Keratinocyte (primary cell): ENCODE data around the gene PDZD7. TPM values are rescaled to one million over a fixed set of nuclear protein-coding genes. Genes with fewer than 3 reads are reported as not detected.
A peak's percentile ranks its signal among the peaks of the same experiment; 100 is the strongest.

ENCODE experiments used
- DNase-seq: peaks from one replicate; pipeline ENCODE4 v3.0.0-alpha.2; 2011; ENCODE audit warnings: low read depth, missing footprints, low spot score
- FAIRE-seq: peaks from 2 replicates; lab custom pipeline; 2011; peaks lifted over from hg19 to GRCh38; lab: Jason Lieb, UNC
- H2AFZ ChIP-seq: 2 replicates; pipeline ENCODE4 v1.6.0; 2012; ENCODE audit warnings: low read length, control low read depth, inconsistent platforms; ENCODE audit not compliant: control insufficient read depth
- H3K27ac ChIP-seq: 2 replicates; pipeline ENCODE4 v1.5.1; 2011; ENCODE audit warnings: low read length; ENCODE audit not compliant: control insufficient read depth, insufficient read depth
- H3K27me3 ChIP-seq: 3 replicates; pipeline ENCODE4 v1.6.0; 2011; ENCODE audit warnings: low read length; ENCODE audit not compliant: control insufficient read depth, insufficient read depth; ENCODE audit errors: extremely low read depth
- H3K36me3 ChIP-seq, 2 experiments: 2 replicates in 1 of 2; 3 replicates in 1 of 2; pipeline ENCODE4 v1.5.1; 2011; ENCODE audit warnings: low read length in 2 of 2, mild to moderate bottlenecking in 1 of 2; ENCODE audit not compliant: control insufficient read depth in 2 of 2, insufficient read depth in 2 of 2; ENCODE audit errors: extremely low read depth in 1 of 2
- H3K4me1 ChIP-seq: 3 replicates; pipeline ENCODE4 v1.5.1; 2011; ENCODE audit warnings: low read length; ENCODE audit not compliant: control insufficient read depth, insufficient read depth; ENCODE audit errors: extremely low read depth
- H3K4me2 ChIP-seq: 3 replicates; pipeline ENCODE4 v1.6.0; 2011; ENCODE audit warnings: low read depth, low read length; ENCODE audit not compliant: control insufficient read depth, insufficient read depth; ENCODE audit errors: extremely low read depth
- H3K4me3 ChIP-seq, 3 experiments: fragments of 200-600 bp in 1 of 3; sonication (generic) in 1 of 3; 2 replicates in 2 of 3; 3 replicates in 1 of 3; pipeline ENCODE4 v1.5.1; 2011 to 2016; ENCODE audit warnings: low read length in 3 of 3, mild to moderate bottlenecking in 3 of 3, control low read depth in 2 of 3, inconsistent platforms in 1 of 3, low read depth in 1 of 3, mixed read lengths in 1 of 3, mixed run types in 1 of 3, moderate library complexity in 1 of 3; ENCODE audit not compliant: control insufficient read depth in 2 of 3, insufficient read depth in 2 of 3; ENCODE audit errors: extremely low read depth in 1 of 3
- H3K79me2 ChIP-seq: 2 replicates; pipeline ENCODE4 v1.6.0; 2012; ENCODE audit warnings: low read length; ENCODE audit not compliant: control insufficient read depth, insufficient read depth
- H3K9ac ChIP-seq: 3 replicates; pipeline ENCODE4 v1.6.0; 2011; ENCODE audit warnings: low read length; ENCODE audit not compliant: control insufficient read depth, insufficient read depth; ENCODE audit errors: extremely low read depth
- H3K9me1 ChIP-seq: 3 replicates; pipeline ENCODE4 v1.6.0; 2011; ENCODE audit warnings: low read length; ENCODE audit not compliant: control insufficient read depth, insufficient read depth; ENCODE audit errors: extremely low read depth
- H3K9me3 ChIP-seq: 2 replicates; pipeline ENCODE4 v1.5.1; 2012; ENCODE audit warnings: low read depth, low read length; ENCODE audit not compliant: control insufficient read depth
- H4K20me1 ChIP-seq: 3 replicates; pipeline ENCODE4 v1.6.0; 2011; ENCODE audit warnings: low read length; ENCODE audit not compliant: control insufficient read depth, insufficient read depth; ENCODE audit errors: extremely low read depth
- CTCF ChIP-seq, 3 experiments: IDR thresholded peaks in 1 of 3; conservative IDR thresholded peaks in 1 of 3; optimal IDR thresholded peaks in 1 of 3; 2 replicates in 2 of 3; 3 replicates in 1 of 3; pipeline versions ENCODE3 to v1.5.1; 2011; ENCODE audit warnings: low read length in 3 of 3, mild to moderate bottlenecking in 3 of 3, moderate library complexity in 2 of 3, control low read depth in 1 of 3, inconsistent platforms in 1 of 3; ENCODE audit not compliant: insufficient read depth in 2 of 3; ENCODE audit errors: extremely low read depth in 1 of 3
- EZH2 ChIP-seq: IDR thresholded peaks from one replicate; pipeline ENCODE4 v1.6.1; 2012; ENCODE audit warnings: inconsistent platforms, mild to moderate bottlenecking, low read length, moderate library complexity
- dilution Hi-C: fragments of 300-500 bp; cut with MboI; formaldehyde crosslinking; loops from one replicate; pipeline ENCODE4 v1.7.0; 2020; ENCODE audit warnings: low sequenced_read_pairs; ENCODE audit not compliant: extremely low pct_ligation_motif_present
- polyA plus RNA-seq, 5 experiments: library from polyadenylated mRNA; depleted of rRNA in 3 of 5; stranded (reverse) in 3 of 5; stranded (forward) in 1 of 5; unstranded in 1 of 5; fragments of >200 nt; gene quantifications; 1 replicate in 1 of 5; 2 replicates in 3 of 5; 3 replicates in 1 of 5; pipeline versions ENCODE4 v1.2.1 to v1.2.3, GENCODE V29; 2011 to 2012; ENCODE audit warnings: missing spikeins in 2 of 5, low read depth in 1 of 5, low replicate concordance in 1 of 5

PDZD7 gene
- polyA plus RNA-seq, 1 donor (not counting 4 experiments of a cell fraction or from before 2014, with no cell fraction given): 0.54 TPM

GRCh38 chr10:100986623-100986951 is 44.3 kb downstream of the PDZD7 start:
- H3K9me3 ChIP-seq: no peaks in the 10 kb centered on the region
- H2AFZ ChIP-seq: peak overlapping the region; percentile 99
- H3K9me1 ChIP-seq: peaks cover 4% of the 10 kb centered on the region
- peak overlapping the region; percentile 97 for H3K4me2 ChIP-seq
- H3K9ac ChIP-seq: peak overlapping the region; percentile 85
- no peak for TF ChIP-seq CTCF (optimal IDR thresholded peaks at IDR 0.05 in 1 of 3, IDR thresholded peaks at IDR 0.05 in 1 of 3, conservative IDR thresholded peaks at IDR 0.05 in 1 of 3; ENCODE audit: extremely low read depth in 1 of 3, insufficient read depth in 2 of 3, low read length in 3 of 3)
- no peak for TF ChIP-seq EZH2
- H3K36me3 ChIP-seq: peaks cover 26 to 41% of the 10 kb centered on the region in 2 experiments
- no peak for DNase-seq
- H3K27me3 ChIP-seq: no peaks in the 10 kb centered on the region
- H3K4me1 ChIP-seq: peaks cover 17% of the 10 kb centered on the region
- H4K20me1 ChIP-seq: no peaks in the 10 kb centered on the region
- FAIRE-seq: no peak
- dilution Hi-C loops: no loop called here
- H3K4me3 ChIP-seq: peak overlapping the region; percentile 85 to 98 (median 87)
- H3K27ac ChIP-seq: peak overlapping the region; percentile 63
- H3K79me2 ChIP-seq: peaks cover 56% of the 10 kb centered on the region

- H3K27ac ChIP-seq: no peak overlapping the region
- no peaks in the 10 kb centered on the region for H3K9me3 ChIP-seq
- H3K9me1 ChIP-seq: peaks cover 4% of the 10 kb centered on the region
- dilution Hi-C loops: no loop called here
- H3K27me3 ChIP-seq: no peaks in the 10 kb centered on the region
- H3K36me3 ChIP-seq: peaks cover 18 to 30% of the 10 kb centered on the region in 2 experiments
- H4K20me1 ChIP-seq: no peaks in the 10 kb centered on the region
- H3K4me3 ChIP-seq: no peak overlapping the region
- TF ChIP-seq EZH2 (no peak), CTCF (optimal IDR thresholded peaks at IDR 0.05 in 1 of 3, IDR thresholded peaks at IDR 0.05 in 1 of 3, conservative IDR thresholded peaks at IDR 0.05 in 1 of 3; ENCODE audit: extremely low read depth in 1 of 3, insufficient read depth in 2 of 3, low read length in 3 of 3) (no peak)
- no peak for FAIRE-seq
- H3K4me1 ChIP-seq: peaks cover 17% of the 10 kb centered on the region
- peaks cover 46% of the 10 kb centered on the region for H3K79me2 ChIP-seq
- no peak for DNase-seq
- H3K9ac ChIP-seq: no peak overlapping the region
- H3K4me2 ChIP-seq: no peak overlapping the region
- H2AFZ ChIP-seq: no peak overlapping the region
These were observed 45.6 kb downstream of the PDZD7 start for GRCh38 chr10:100985336-100985735.
